ENCODE measurements around the gene HEXB. TPM values are rescaled to one million over a fixed set of nuclear protein-coding genes. Genes with fewer than 3 reads are reported as not detected.

The HEXB gene
- total and polyA plus RNA-seq, 2 of the 13 experiments (the other 11 are each of a cell fraction or from before 2014, with no cell fraction given) = 100 to 104 TPM

DNA sequence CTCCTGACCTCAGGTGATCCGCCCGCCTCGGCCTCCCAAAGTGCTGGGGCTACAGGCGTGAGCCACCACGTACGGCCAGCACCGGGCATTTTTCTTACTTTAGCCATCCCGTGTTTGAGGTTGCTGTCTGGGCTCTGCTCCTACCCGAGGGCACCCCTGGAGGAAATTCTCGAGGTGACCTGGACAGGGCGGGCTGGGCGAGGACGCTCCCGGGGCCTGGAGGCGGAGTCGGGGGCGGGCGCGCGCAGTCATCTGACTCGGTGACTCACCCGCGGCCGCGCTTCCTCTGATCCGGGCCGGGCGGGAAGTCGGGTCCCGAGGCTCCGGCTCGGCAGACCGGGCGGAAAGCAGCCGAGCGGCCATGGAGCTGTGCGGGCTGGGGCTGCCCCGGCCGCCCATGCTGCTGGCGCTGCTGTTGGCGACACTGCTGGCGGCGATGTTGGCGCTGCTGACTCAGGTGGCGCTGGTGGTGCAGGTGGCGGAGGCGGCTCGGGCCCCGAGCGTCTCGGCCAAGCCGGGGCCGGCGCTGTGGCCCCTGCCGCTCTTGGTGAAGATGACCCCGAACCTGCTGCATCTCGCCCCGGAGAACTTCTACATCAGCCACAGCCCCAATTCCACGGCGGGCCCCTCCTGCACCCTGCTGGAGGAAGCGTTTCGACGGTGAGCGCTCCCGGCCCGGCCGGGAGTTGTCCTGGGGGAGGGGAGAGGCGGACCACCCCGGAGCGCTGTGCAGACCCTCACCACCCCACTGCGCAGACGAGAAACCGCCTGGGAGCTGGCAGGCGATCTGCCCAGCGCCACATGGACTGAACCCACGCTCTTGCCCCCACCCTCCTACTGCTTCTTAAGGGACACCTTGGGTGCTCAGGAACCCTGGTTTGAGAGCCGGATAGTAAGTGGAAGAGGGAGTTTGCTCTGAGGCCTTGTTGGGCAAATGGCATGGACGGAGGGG, at the start of gene HEXB (continued):
- no peak for TF ChIP-seq SCMH1 (CRISPR knock-in tag; IDR thresholded peaks at IDR 0.05; ENCODE audit: borderline replicate concordance)
- TF ChIP-seq SIX1 (CRISPR knock-in tag; IDR thresholded peaks at IDR 0.05; ENCODE audit: borderline replicate concordance) = no peak; the same call in 1 of the 2 replicates
- TF ChIP-seq THRA (CRISPR knock-in tag; IDR thresholded peaks at IDR 0.05; ENCODE audit: borderline replicate concordance) = no peak
- TF ChIP-seq SNRNP70 (IDR thresholded peaks at IDR 0.05; ENCODE audit: low read depth, low read length) = no peak
- TF ChIP-seq PPARG (CRISPR knock-in tag; conservative IDR thresholded peaks at IDR 0.05) = no peak
- TF ChIP-seq GMEB1 (CRISPR knock-in tag; IDR thresholded peaks at IDR 0.05; ENCODE audit: borderline replicate concordance) = peak; percentile 48; the same call in 1 of the 2 replicates
- TF ChIP-seq HMGXB3 (CRISPR knock-in tag; IDR thresholded peaks at IDR 0.05; ENCODE audit: borderline replicate concordance) = no peak
- no peak for TF ChIP-seq ZNF841 (CRISPR knock-in tag; IDR thresholded peaks at IDR 0.05; ENCODE audit: borderline replicate concordance)
- no peak for TF ChIP-seq ZBTB14 (CRISPR knock-in tag; IDR thresholded peaks at IDR 0.05)
- TF ChIP-seq MIER2 (CRISPR knock-in tag; IDR thresholded peaks at IDR 0.05) = no peak
- no peak for TF ChIP-seq KLF9 (CRISPR knock-in tag; IDR thresholded peaks at IDR 0.05; ENCODE audit: low read depth)
- TF ChIP-seq ARID2 (CRISPR knock-in tag; IDR thresholded peaks at IDR 0.05; ENCODE audit: borderline replicate concordance) = no peak
- no peak for TF ChIP-seq ZNF292 (CRISPR knock-in tag; IDR thresholded peaks at IDR 0.05; ENCODE audit: borderline replicate concordance, low read depth)
- peak; percentile 91 for TF ChIP-seq POLR2G (IDR thresholded peaks at IDR 0.05; ENCODE audit: low read depth, low read length)
- 0 out of 2 replicates have a peak, but pooled peaks have one; percentile 49 for TF ChIP-seq KMT2B (CRISPR knock-in tag; IDR thresholded peaks at IDR 0.05)
- TF ChIP-seq ZNF879 (CRISPR knock-in tag; IDR thresholded peaks at IDR 0.05) = 0 out of 2 replicates have a peak, but pooled peaks have one; percentile 54
- no peak for TF ChIP-seq IKZF4 (CRISPR knock-in tag; IDR thresholded peaks at IDR 0.05; ENCODE audit: borderline replicate concordance, low read depth, not compliant biosample characterization)
- TF ChIP-seq RBM22 (optimal IDR thresholded peaks at IDR 0.05; ENCODE audit: low read length) = no peak
- no peak for TF ChIP-seq ZFP90 (CRISPR knock-in tag; IDR thresholded peaks at IDR 0.05; ENCODE audit: borderline replicate concordance)

Measured in HepG2 (cell line).